Right hindlimb (tissue), 1 donor: ENCODE data around the gene KIF5A.

Experiments
- DNase-seq: peaks from one replicate; pipeline ENCODE4 v3.0.0-alpha.2; 2018

KIF5A gene

GRCh38 chr12:57520053-57520818 is 29.6 kb upstream of the KIF5A start, which contains the start of gene DDIT3:
TSS of gene DDIT3 (minus strand) at chr12:57520514. CDS start at chr12:57517406, 3,108 bp downstream.
- peak; percentile 100 for DNase-seq

- peak; percentile 68 for DNase-seq
Measured at GRCh38 chr12:57521525-57522010, 28.3 kb upstream of the KIF5A start.

GRCh38 chr12:57522011-57522886 is 27.6 kb upstream of the KIF5A start, which contains the start of gene MBD6:
TSS of gene MBD6 (plus strand) at chr12:57522824. CDS start at chr12:57524304, 1,480 bp downstream.
- DNase-seq, result peak; percentile 92

DNA sequence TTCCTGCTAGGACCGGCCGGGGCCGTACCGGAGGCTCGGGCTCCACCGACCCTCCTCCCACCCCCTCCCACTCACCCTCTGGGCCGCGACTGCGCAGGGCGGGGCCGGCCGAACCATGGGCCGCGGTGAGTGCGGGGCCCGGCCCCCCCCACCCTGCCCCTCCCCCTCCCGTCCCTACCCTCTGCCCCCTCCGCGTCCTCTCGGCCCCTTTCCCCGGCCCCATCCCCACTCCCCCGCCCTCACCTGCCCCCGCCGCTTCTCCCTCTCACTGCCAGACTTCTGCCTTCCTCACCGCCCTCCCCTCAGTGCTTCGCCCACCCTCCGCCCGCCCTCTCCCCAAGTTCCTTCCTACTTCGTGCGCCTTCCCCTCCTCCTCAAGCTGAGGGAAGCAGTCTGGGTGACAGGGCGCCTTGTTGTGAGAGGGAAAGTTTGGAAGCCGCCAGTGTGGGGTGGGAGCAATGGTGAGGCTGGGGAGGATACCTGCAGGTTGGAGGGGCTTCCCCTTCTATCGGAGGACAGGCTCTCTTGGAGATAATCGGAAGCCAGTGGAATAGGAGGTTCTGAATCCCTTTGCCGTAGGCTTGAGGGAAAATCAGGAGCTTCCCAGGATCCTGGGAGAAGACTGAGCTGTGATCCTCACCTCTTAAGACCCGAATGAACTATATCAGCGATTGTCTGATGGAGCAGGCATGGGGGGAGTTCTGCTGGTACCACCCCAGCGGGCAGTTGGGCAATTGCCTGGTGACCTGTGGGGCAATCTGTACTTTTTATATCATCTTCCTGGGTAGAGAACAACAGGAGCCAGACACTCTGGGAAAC is 26.7 kb upstream of the KIF5A start:
- DNase-seq, result peak; percentile 85

GRCh38 chr12:57523706-57524614 is 25.9 kb upstream of the KIF5A start:
- DNase-seq, result no peak

GRCh38 chr12:57524814-57525614 is 24.8 kb upstream of the KIF5A start:
- no peak for DNase-seq

DNA sequence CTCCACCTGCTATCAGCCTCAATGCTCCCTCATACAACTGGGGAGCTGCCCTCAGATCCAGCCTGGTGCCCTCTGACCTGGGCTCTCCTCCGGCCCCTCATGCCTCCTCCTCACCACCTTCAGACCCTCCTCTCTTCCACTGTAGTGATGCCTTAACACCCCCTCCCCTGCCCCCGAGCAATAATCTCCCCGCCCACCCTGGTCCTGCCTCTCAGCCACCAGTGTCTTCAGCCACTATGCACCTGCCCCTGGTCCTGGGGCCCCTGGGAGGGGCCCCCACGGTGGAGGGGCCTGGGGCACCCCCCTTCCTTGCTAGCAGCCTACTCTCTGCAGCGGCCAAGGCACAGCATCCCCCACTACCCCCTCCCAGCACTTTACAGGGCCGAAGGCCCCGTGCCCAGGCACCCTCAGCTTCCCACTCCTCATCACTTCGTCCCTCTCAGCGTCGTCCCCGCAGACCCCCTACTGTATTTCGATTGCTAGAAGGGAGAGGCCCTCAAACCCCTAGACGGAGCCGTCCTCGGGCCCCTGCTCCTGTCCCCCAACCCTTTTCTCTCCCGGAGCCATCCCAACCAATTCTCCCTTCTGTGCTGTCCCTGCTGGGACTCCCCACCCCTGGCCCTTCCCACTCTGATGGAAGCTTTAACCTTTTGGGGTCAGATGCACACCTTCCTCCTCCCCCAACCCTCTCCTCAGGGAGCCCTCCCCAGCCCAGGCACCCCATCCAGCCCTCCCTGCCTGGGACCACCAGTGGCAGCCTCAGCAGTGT is 24.0 kb upstream of the KIF5A start:
- no peak for DNase-seq

- no peak for DNase-seq
Measured at GRCh38 chr12:57526477-57527126, 23.2 kb upstream of the KIF5A start.

DNA sequence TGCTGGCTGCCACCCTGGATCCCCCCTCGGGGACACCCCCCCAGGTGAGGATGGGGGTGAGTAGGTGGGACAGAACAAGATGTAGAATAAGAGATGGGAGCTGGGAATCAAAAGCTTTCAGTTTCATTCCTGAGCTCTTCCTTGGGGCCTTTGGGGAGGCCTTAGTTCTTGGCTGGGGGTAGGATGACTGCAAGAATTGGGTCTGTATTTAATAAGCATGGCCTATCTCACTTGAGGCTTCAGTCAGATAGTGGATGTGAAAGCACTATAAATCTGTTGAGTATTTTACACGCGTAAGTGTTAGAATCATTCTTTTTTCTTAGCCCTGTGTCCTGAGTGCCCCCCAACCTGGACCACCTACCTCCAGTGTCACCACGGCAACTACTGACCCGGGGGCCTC is 22.7 kb upstream of the KIF5A start:
- DNase-seq, result no peak

- no peak for DNase-seq
Measured at GRCh38 chr12:57528176-57528575, 21.7 kb upstream of the KIF5A start.

DNA sequence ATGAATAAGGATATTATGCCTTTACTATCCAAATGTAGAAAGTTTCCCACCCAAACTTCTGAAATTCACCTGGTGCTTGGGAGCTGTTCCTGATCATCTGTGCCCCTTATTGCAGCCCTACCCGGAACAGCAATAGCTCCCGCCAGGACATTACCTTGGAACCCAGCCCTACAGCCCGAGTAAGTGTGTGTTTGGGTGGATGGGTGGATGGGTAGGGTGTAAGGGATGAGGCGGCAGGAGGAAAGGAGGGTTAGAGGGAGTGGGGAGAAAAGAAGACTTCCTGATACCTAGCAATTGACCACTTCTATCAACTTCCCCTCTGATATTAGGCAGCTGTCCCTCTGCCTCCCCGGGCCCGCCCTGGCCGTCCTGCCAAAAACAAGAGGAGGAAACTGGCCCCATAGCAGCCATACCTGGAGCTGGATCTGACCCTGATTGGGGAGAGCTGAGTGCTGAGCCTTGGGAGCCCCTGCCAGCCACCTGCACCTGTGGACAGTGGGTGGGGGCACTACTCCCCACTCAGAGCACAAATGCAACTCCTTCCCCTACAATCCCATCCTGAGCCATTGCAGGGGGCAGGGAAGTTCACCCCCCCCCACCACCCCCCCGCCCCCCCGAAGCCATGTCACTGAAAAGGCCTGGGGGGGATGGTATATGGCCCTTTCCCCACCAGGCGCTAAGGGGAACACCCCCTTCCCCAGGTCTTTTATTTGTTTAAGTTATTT is 20.9 kb upstream of the KIF5A start:
- no peak for DNase-seq

- no peak for DNase-seq
Measured at GRCh38 chr12:57529831-57530230, 20.0 kb upstream of the KIF5A start.

DNA sequence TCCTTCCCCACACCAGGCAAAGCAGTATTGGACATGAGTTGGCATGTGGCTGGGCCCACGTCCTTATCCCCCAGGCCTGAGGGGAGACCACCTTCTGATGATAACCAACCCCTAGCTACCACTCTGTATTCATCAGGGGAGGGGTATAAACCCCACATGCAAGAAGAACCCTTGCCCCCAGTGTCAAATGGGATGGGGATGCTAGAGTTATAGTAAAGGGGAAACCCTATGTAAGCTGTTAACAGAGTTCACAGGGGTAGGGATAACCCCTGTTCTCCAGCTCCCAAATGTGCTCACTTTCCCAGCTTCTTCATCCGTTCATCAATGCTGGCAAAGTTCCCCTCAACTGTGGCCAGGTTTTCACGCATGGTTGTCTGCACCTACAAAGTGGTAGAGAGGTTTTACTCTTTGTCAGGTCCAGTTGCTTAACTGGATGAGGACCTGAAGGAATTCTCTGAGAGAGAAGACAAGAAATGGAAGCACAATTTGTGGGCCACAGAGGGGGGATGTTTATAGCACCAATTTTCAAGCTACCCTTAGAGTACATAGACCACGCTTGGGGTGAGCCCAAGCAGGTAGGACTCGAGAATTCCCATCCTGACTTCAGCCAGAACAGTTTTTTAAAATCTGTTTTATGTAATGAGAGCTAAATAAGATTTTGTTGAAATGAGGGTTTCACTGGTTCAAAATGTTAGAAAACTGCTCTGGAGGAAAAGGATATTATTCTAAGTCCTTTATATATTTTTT is 19.3 kb upstream of the KIF5A start:
- no peak for DNase-seq

GRCh38 chr12:57531836-57532235 is 18.0 kb upstream of the KIF5A start:
- DNase-seq, result no peak

DNA sequence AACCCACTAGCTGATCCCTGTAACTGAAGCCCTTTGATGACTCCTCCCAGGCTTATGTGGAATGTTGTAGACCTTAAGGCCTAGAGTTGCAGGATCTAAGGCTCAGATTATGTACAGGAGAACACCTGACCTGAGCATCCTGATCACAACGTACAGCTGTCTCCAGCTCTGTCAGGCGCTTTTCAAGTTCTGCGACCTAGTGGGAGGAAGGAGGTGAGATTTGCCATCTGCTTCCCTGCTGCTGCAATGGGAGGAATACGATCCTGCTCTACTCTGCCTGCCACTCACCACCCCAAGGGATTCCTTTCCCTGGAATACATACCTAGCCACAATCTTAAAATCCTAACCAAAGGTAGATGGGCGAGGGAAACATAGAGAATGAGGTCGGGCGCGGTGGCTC is 16.7 kb upstream of the KIF5A start:
- DNase-seq, result no peak

- no peak for DNase-seq
Measured at GRCh38 chr12:57534250-57534649, 15.6 kb upstream of the KIF5A start.

DNA sequence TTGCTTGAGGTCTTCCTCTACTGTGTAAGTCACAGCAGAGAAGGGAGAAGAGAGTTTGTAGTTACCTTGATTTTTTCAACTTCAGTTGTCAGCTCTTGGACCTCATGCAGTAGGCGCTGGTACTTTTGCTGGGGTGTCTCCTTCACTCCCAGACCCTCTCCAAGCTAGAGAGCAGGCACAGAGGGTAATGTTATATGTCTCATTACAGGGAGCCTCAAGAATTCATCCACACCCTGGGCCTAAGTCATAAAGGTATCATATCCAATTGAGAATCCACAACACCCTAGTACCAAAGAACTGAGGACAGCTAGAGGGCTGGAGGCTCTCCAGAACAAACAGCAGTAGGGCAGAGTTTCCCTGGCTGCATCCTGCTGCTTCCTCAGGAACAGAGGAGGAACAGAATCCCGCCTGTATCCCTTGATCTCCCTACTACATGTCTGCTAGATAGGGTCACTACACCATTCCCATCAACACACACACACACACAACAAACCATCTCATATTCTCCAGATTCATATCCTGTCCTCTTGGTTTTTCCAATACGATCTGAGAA is 14.8 kb upstream of the KIF5A start:
- no peak for DNase-seq
